ENCODE results near the gene NF2.

The NF2 gene

GRCh38 chr22:29729161-29729560, 125.7 kb downstream of the NF2 start:
- Histone ChIP-seq H3K4me3 (no peak overlapping the region), H3K27ac (no peak overlapping the region)
- no peak for TF ChIP-seq CTCF (IDR thresholded peaks at IDR 0.05)
- no peak for DNase-seq (ENCODE audit: low spot score)

- no peak for DNase-seq (ENCODE audit: low spot score)
- no peak for TF ChIP-seq CTCF (IDR thresholded peaks at IDR 0.05)
- no peak overlapping the region for H3K27ac ChIP-seq
- no peak overlapping the region for H3K4me3 ChIP-seq
Observed at GRCh38 chr22:29731058-29731850, 127.8 kb downstream of the NF2 start.

GRCh38 chr22:29732883-29733282, 129.4 kb downstream of the NF2 start:
- TF ChIP-seq CTCF (IDR thresholded peaks at IDR 0.05), result no peak
- DNase-seq (ENCODE audit: low spot score), result no peak
- Histone ChIP-seq H3K27ac (no peak overlapping the region), H3K4me3 (no peak overlapping the region)

GRCh38 chr22:29733362-29734201, 130.1 kb downstream of the NF2 start:
- no peak overlapping the region for H3K27ac ChIP-seq
- H3K4me3 ChIP-seq, result no peak overlapping the region
- DNase-seq (ENCODE audit: low spot score), result no peak
- no peak for TF ChIP-seq CTCF (IDR thresholded peaks at IDR 0.05)

GRCh38 chr22:29734406-29734805, 131.0 kb downstream of the NF2 start:
- Histone ChIP-seq H3K27ac (no peak overlapping the region), H3K4me3 (no peak overlapping the region)
- TF ChIP-seq CTCF (IDR thresholded peaks at IDR 0.05), result no peak
- DNase-seq (ENCODE audit: low spot score), result no peak

- Histone ChIP-seq H3K27ac (no peak overlapping the region), H3K4me3 (no peak overlapping the region)
- no peak for TF ChIP-seq CTCF (IDR thresholded peaks at IDR 0.05)
- DNase-seq (ENCODE audit: low spot score), result no peak
Observed at GRCh38 chr22:29734838-29735237, 131.4 kb downstream of the NF2 start.
